Retinal pigment epithelial cell (primary cell): ENCODE results near the gene SHISA9.
A peak's percentile ranks its signal among the peaks of the same experiment; 100 is the strongest.
"Not testable (repeated sequence)": the region's sequence is repeated elsewhere in the genome, so short reads cannot be mapped to it uniquely, and the experiment has no call there.

Source experiments
- DNase-seq: peaks from one replicate; pipeline ENCODE4 v3.0.0-alpha.2; 2010; ENCODE audit warnings: low read depth
- H3K4me3 ChIP-seq: 2 replicates; pipeline ENCODE4 v1.5.1; 2011; ENCODE audit warnings: mild to moderate bottlenecking, low read length, control low read depth, moderate library complexity
- TF ChIP-seq, protein P1 (sequence below): conservative IDR thresholded peaks from 2 replicates; pipeline ENCODE4 v1.5.1; 2011; ENCODE audit warnings: low read depth, low read length, control low read depth, inconsistent platforms

Gene SHISA9

GRCh38 chr16:12901597-12902461 lies at the start of gene SHISA9:
TSS of gene SHISA9 (plus strand) at chr16:12901598.
- no peak for DNase-seq
- peak within 1 kb of the TSS; percentile 39 for H3K4me3 ChIP-seq
- TF ChIP-seq, protein P1, sequence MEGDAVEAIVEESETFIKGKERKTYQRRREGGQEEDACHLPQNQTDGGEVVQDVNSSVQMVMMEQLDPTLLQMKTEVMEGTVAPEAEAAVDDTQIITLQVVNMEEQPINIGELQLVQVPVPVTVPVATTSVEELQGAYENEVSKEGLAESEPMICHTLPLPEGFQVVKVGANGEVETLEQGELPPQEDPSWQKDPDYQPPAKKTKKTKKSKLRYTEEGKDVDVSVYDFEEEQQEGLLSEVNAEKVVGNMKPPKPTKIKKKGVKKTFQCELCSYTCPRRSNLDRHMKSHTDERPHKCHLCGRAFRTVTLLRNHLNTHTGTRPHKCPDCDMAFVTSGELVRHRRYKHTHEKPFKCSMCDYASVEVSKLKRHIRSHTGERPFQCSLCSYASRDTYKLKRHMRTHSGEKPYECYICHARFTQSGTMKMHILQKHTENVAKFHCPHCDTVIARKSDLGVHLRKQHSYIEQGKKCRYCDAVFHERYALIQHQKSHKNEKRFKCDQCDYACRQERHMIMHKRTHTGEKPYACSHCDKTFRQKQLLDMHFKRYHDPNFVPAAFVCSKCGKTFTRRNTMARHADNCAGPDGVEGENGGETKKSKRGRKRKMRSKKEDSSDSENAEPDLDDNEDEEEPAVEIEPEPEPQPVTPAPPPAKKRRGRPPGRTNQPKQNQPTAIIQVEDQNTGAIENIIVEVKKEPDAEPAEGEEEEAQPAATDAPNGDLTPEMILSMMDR, result no peak

DNA sequence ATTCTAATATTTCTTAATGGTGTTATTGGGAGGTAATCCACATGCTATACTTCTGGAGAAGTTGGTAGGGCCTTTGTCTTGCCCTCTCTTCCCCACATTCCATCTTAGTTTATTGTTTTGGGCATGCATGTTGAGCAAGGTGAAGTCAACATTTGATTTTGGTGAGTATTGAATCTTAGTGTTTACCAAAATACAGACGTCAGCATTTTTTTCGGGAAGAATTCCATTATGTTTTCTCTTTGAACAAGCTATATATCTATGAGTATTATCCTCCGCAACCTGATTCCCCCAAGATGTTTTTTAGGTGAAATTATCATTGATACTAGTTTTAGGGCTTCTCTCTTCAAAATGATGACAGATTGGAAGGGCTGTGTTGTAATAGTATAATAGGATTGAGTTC lies 47.4 kb upstream of the SHISA9 start:
- TF ChIP-seq, protein P1, result no peak
- DNase-seq, result no peak
- no peak overlapping the region for H3K4me3 ChIP-seq

- DNase-seq, result not testable (repeated sequence)
These were observed 44.0 kb upstream of the SHISA9 start for GRCh38 chr16:12857435-12857834.

GRCh38 chr16:12862327-12862726 lies 39.1 kb upstream of the SHISA9 start:
- TF ChIP-seq, protein P1, result no peak
- H3K4me3 ChIP-seq, result no peak overlapping the region
- no peak for DNase-seq

More at GRCh38 chr16:12857435-12857834, 44.0 kb upstream of the SHISA9 start:
- not testable (repeated sequence) for H3K4me3 ChIP-seq

DNA sequence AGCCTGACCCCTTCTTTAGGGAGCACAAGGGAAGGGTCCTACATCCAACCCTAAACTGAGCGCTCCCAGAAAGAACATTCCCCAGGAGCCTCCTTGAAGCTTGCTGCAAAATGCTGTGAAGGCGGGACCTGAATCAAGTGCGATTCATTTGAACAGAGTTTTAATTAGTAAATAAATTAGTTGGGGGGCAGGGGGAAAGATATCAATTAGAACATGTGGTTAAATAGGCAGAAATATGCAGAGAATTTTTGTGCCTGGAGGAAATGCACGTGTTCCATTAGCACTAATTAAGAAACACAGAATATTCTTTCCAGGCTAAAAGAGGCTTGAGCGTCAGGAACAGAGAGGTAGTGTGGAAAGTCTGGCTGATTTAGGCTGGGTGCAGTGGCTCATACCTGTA lies 38.5 kb upstream of the SHISA9 start:
- H3K4me3 ChIP-seq, result no peak overlapping the region
- TF ChIP-seq, protein P1, result no peak
- no peak for DNase-seq

GRCh38 chr16:12866981-12867551 lies 34.3 kb upstream of the SHISA9 start:
- TF ChIP-seq, protein P1, result no peak
- no peak overlapping the region for H3K4me3 ChIP-seq
- no peak for DNase-seq

DNA sequence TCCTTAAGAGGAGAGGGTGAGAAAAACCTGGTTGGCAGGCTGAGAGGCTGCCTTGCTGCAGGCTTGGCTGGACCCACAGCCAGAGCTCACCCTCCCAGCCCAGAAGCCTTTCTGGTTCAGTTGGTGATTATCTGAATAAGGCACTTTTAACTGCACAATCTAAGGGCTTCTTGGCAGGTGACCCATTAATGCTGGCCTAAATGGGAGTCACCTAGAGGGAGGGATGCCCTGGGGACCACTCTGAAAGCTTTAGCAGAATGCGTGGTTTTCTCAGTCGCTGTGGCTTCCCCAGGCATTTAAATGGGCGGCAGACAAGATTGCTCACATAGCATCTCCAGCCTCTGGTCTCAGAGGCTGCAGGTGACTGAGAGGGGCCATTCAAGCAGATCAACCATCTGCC lies 33.2 kb upstream of the SHISA9 start:
- no peak for DNase-seq
- no peak overlapping the region for H3K4me3 ChIP-seq
- TF ChIP-seq, protein P1, result no peak
